Heart right ventricle (tissue), 16 donors: ENCODE measurements around the gene MIF. TPM values are rescaled to one million over a fixed set of nuclear protein-coding genes. Genes with fewer than 3 reads are reported as not detected.
A peak's percentile ranks its signal among the peaks of the same experiment; 100 is the strongest.

ENCODE experiments used
- ATAC-seq, 8 donors: fragments of 200-7000 bp; cut with Tn5 transposase; one replicate each; pipeline ENCODE4 v1.9.1; 2020; ENCODE audit warnings: mild to moderate bottlenecking in 8 of 8, moderate library complexity in 8 of 8, moderate number of reproducible peaks in 1 of 8
- DNase-seq, 2 donors: peaks; one replicate each; pipeline ENCODE4 v3.0.0-alpha.2; 2020
- H3K27ac ChIP-seq, 10 donors: fragments of 200-600 bp; sonication (generic) in 2 of 10; one replicate each; pipeline versions ENCODE4 v1.5.0 to v1.8.0; 2020 to 2022; ENCODE audit warnings: mild to moderate bottlenecking in 3 of 10
- H3K27me3 ChIP-seq, 7 donors: fragments of 200-600 bp; one replicate each; pipeline ENCODE4 v1.8.0; 2021 to 2022; ENCODE audit warnings: mild to moderate bottlenecking in 2 of 7
- H3K36me3 ChIP-seq, 9 donors: fragments of 200-600 bp; sonication (generic) in 1 of 9; one replicate each; pipeline versions ENCODE4 v1.5.0 to v1.8.0; 2020 to 2022; ENCODE audit warnings: mild to moderate bottlenecking in 2 of 9
- H3K4me1 ChIP-seq, 9 donors: fragments of 200-600 bp; sonication (generic) in 1 of 9; one replicate each; pipeline versions ENCODE4 v1.5.0 to v1.8.0; 2020 to 2022; ENCODE audit warnings: mild to moderate bottlenecking in 4 of 9
- H3K4me3 ChIP-seq, 10 donors: fragments of 200-600 bp; sonication (generic) in 2 of 10; one replicate each; pipeline versions ENCODE4 v1.5.0 to v1.8.0; 2020 to 2022; ENCODE audit warnings: mild to moderate bottlenecking in 7 of 10, moderate library complexity in 2 of 10
- H3K9me3 ChIP-seq, 11 donors: fragments of 200-600 bp in 10 of 11; sonication (generic) in 2 of 11; one replicate each; pipeline versions ENCODE4 v1.5.0 to v1.8.0; 2013 to 2022; ENCODE audit warnings: mild to moderate bottlenecking in 2 of 11, control low read depth in 1 of 11, moderate library complexity in 1 of 11
- WGBS, 2 donors: extraction: QIAGEN DNeasy Blood & Tissue Kit; methylation state at CpG; one replicate each; pipeline ENCODE4 v1.1.7; 2013; ENCODE audit warnings: inconsistent platforms in 1 of 2; 5-methylcytosine and 5-hydroxymethylcytosine counted together
- intact Hi-C, 10 donors: fragments of 100-400 bp; cut with DNase I; formaldehyde crosslinking; loops; one replicate each; pipeline versions ENCODE4 v1.11.1 to v1.14.2; 2022
- polyA plus RNA-seq, 2 donors: library from polyadenylated mRNA; stranded (reverse); fragments of 200-250 nt; gene quantifications; one replicate each; pipeline ENCODE4 v1.2.3, GENCODE V29; 2013
- total RNA-seq, 10 donors: library from RNA; stranded (reverse); fragmentation: NEBNext Ultra II Directional in 3 of 10; extraction: Animal tissue kit (Norgen Biotek cat#: 25700) in 3 of 10; gene quantifications; one replicate each; pipeline versions ENCODE4 v1.2.1 to v1.2.4, GENCODE V29; 2021 to 2023
- TF ChIP-seq, protein P1 (sequence below), 9 donors: fragments of 200-600 bp; sonication (generic) in 2 of 9; IDR thresholded peaks; one replicate each; pipeline versions ENCODE4 v1.5.0 to v1.8.0; 2021 to 2022; ENCODE audit warnings: antibody characterized with exemption in 9 of 9, mild to moderate bottlenecking in 5 of 9, moderate library complexity in 1 of 9
- donor health status: Arrhythmogenic right ventricular cardiomyopathy.
- donor health status: ischemic (EF 13 %, LVEDD 7.1; RV severe dilation, severe dysfunction).
- donor health status: healthy with polysubstance abuse.
- donor health status: DM: no; HTN: yes; CAD: no.
- donor health status: DM: no; HTN: no; CAD: no.
- donor health status: ischemic (EF 25% LVEDD 6.9; RV normal size, moderate dysfunction).
- donor health status: ischemic (EF 25% LVEDD 5.7; RV mildly dilated, moderate dysfunction).
- donor health status: healthy.
- donor health status: DM: yes; HTN: yes; CAD: no.
- donor health status: Ischemic cardiomyopathy.
- donor health status: ischemic (EF 35%, LVEDD 5.7; RV mildly dilated, moderate dysfunction).
- donor health status: nonischemic (EF 11% LVEDD 7.7; RV severe dilation, severe dysfunction).
- donor health status: DM: yes; HTN: yes; CAD: no.
- donor health status: PGD.
- donor health status: ischemic (EF 29% LVEDD 5.4; RV normal size, mild dysfunction).
- donor health status: nonischemic (EF 23%, LVEDD 6.1; RV moderate dilation, normal function).

MIF gene
- total and polyA plus RNA-seq, 12 donors: 135 to 634 (median 228) TPM

DNA sequence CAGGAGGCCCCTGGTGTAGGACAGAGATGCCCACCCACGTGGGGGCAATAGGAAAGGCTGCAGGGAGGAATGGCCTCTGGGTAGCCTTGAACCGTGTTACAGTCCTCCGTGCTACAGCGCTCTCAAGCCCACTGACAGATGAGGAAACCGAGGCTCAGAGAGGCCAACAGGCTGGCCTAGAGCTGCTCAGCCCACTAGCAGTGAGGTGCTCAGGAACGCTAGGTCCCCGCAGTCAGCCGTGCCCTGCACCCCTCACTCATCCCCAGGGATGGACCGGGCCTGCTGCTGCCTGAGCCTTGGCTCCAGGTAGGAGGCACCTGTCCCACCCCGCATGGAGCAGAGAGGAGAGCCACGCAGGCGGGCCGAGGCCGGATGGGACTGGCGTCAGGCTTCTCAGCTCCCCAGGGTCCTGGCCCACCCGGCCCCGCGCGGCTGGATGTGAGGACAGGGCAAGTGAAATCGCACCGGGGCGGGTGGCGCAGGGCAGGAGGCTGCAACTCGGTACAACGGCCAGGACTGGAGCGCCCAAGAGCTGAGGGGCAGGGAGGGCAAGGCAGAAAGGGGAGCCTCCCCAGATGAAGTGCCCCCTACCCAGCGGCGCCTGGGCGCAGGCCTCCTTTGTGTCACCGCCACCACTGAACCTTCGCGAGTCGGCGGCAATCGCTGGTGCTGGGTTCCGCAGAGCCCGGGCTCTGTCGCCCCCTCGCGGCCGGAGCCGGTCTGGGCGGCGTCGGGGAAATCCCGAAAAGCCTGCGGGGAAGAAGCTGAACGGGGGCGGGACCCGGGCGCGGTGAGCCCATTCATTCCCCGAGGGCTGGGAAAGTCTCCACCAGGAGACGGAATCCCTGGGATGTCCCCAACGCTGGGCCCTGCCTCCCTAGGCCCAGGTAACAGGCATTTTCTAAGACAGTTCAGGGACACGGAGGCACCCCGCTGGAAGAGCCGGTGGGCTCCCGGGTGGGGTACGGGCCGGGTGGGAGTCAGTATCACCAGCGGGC lies 44.9 kb upstream of the MIF start:
- ATAC-seq: peak; percentile 49 to 67 (median 60)
- Histone ChIP-seq H3K36me3 (no peaks in the 10 kb centered on the region), H3K9me3 (no peaks in the 10 kb centered on the region), H3K27me3 (peaks cover 0 to 9% (median 0%) of the 10 kb centered on the region in 7 donors), H3K4me3 (peak overlapping the region in 3 of 10 donors; percentile 18 to 25 (median 23)), H3K27ac (no peak overlapping the region), H3K4me1 (peaks cover 18 to 52% (median 39%) of the 10 kb centered on the region in 9 donors)
- 24 to 27% methylated on average over 56 to 62 of the region's 62 CpGs for WGBS, 2 donors
- DNase-seq: peak; percentile 81 to 89
- TF ChIP-seq, protein P1, sequence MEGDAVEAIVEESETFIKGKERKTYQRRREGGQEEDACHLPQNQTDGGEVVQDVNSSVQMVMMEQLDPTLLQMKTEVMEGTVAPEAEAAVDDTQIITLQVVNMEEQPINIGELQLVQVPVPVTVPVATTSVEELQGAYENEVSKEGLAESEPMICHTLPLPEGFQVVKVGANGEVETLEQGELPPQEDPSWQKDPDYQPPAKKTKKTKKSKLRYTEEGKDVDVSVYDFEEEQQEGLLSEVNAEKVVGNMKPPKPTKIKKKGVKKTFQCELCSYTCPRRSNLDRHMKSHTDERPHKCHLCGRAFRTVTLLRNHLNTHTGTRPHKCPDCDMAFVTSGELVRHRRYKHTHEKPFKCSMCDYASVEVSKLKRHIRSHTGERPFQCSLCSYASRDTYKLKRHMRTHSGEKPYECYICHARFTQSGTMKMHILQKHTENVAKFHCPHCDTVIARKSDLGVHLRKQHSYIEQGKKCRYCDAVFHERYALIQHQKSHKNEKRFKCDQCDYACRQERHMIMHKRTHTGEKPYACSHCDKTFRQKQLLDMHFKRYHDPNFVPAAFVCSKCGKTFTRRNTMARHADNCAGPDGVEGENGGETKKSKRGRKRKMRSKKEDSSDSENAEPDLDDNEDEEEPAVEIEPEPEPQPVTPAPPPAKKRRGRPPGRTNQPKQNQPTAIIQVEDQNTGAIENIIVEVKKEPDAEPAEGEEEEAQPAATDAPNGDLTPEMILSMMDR (IDR thresholded peaks at IDR 0.05): peak; percentile 97 to 99 (median 98)
- intact Hi-C loops: loop anchor here (2.0 to 10.0 kb wide), 7 partner anchors 77 to 312 kb away; partner anchors contain the start of genes CHCHD10 (in 7 of the 10), DRICH1 (in 1 of the 10) and MMP11 (in 1 of the 10)

DNA sequence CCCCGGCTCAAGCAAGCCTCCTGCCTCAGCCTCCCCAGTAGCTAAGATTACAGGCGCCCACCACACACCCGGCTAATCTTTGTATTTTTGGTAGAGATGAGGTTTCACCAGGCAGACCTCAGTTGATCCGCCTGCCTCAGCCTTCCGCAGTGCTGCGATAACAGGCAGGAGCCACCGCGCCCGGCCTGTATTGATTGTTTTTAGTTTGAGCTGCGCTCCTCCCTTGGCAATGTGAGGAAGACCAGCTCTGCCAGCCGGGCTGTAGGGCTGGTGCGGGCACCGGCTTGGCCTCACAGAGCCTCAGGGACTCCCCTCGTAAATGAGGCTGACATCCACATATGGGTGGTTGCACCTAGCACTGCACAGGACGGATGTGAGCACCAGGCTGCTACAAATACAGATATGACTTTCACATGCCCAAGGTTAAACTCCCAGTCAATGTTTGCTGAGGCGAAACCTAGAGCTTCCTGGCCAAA lies 44.0 kb upstream of the MIF start:
- H3K9me3 ChIP-seq: no peaks in the 10 kb centered on the region
- TF ChIP-seq, protein P1 (IDR thresholded peaks at IDR 0.05): no peak
- intact Hi-C loops: loop anchor here in 1 of 10 donors (10.0 kb wide), 1 partner anchor 225 kb away; no protein-coding TSS in a partner anchor
- no peaks in the 10 kb centered on the region for H3K36me3 ChIP-seq
- H3K27ac ChIP-seq: no peak overlapping the region
- H3K4me1 ChIP-seq: peaks cover 13 to 44% (median 31%) of the 10 kb centered on the region in 9 donors
- peaks cover 0 to 9% (median 0%) of the 10 kb centered on the region in 7 donors for H3K27me3 ChIP-seq
- 86 to 87% methylated on average over 16 of the region's 16 CpGs for WGBS, 2 donors
- DNase-seq: no peak
- no peak for ATAC-seq
- no peak overlapping the region for H3K4me3 ChIP-seq

DNA sequence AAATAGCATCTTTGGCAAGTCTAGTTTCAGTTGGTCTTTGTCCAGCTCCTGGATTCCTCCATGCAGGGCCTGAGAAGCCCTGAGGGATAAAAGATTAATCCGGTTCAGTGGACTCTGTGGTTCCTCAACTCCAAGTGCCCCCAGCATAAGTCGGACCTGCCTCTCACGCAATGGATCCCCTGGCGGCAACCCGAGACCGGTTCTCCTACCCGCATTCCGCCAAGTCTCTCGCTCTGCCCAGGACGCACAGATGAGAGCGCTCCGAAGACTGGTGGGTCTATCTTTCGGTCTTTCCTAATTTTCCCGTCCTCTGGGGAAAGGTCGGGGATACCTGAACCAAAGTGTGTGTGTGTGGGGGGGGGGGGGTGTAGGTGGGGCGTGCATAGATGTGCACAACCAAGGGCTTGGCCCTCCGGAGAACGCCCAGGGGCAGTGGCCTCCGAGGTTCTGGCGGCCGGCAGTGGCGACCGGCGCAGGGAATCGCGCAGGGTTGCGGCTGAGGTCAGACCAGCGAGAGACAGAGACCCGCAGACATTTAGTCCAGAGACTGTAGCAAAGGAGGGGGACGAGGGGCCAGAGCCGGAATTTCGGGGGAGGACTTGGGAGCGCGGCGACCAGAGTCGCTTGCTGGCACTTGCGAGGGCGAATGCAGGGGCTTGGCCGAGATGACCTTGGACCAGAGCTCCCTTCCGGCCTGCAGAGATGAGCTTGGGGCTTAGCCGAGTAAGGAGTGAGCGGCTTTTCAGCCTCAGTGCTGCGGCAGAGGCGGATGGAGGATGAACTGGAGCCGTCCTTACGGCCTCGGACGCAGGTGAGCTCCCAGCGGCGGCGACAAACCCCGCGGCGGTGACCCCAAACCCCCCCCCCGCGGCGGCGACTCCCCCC lies 37.2 kb upstream of the MIF start:
- ATAC-seq (peak; percentile 41 to 79 (median 62)), DNase-seq (peak; percentile 44 to 54)
- Histone ChIP-seq H3K4me3 (peak overlapping the region; percentile 50 to 82 (median 70)), H3K9me3 (no peaks in the 10 kb centered on the region), H3K4me1 (peaks cover 0 to 27% (median 15%) of the 10 kb centered on the region in 9 donors), H3K27ac (peak overlapping the region; percentile 82 to 97 (median 94)), H3K36me3 (no peaks in the 10 kb centered on the region), H3K27me3 (no peaks in the 10 kb centered on the region)
- intact Hi-C loops: loop anchor here in 3 of 10 donors (5.0 to 10.0 kb wide), 4 partner anchors 35 to 330 kb away; partner anchors contain the start of gene MIF (in 1 of the 3)
- TF ChIP-seq, protein P1 (IDR thresholded peaks at IDR 0.05): peak in 3 of 9 donors; percentile 8 to 14 (median 12)
- 3 to 6% methylated on average over 54 to 58 of the region's 58 CpGs for WGBS, 2 donors
